ENCODE data around the gene ARHGAP24.
"Not testable (repeated sequence)": the region's sequence is repeated elsewhere in the genome, so short reads cannot be mapped to it uniquely, and the experiment has no call there.

Gene ARHGAP24

GRCh38 chr4:85873566-85873965, 398.6 kb downstream of the ARHGAP24 start:
- no peak for DNase-seq

- no peak for DNase-seq
Measured at GRCh38 chr4:85879518-85879917, 404.6 kb downstream of the ARHGAP24 start.

- DNase-seq: no peak
Measured at GRCh38 chr4:85883180-85883579, 408.2 kb downstream of the ARHGAP24 start.

GRCh38 chr4:85884251-85884650, 409.3 kb downstream of the ARHGAP24 start:
- DNase-seq: no peak

GRCh38 chr4:85886665-85887064, 411.7 kb downstream of the ARHGAP24 start:
- DNase-seq: no peak

- no peak for DNase-seq
Measured at GRCh38 chr4:85889314-85889713, 414.4 kb downstream of the ARHGAP24 start.

GRCh38 chr4:85895755-85896154, 420.8 kb downstream of the ARHGAP24 start:
- DNase-seq: no peak

- no peak for DNase-seq
Measured at GRCh38 chr4:85898231-85898630, 423.3 kb downstream of the ARHGAP24 start.

GRCh38 chr4:85901500-85901899, 426.6 kb downstream of the ARHGAP24 start:
- DNase-seq: no peak

GRCh38 chr4:85902647-85903046, 427.7 kb downstream of the ARHGAP24 start:
- DNase-seq: not testable (repeated sequence)

- no peak for DNase-seq
Measured at GRCh38 chr4:85905761-85906160, 430.8 kb downstream of the ARHGAP24 start.

GRCh38 chr4:85907001-85907400, 432.1 kb downstream of the ARHGAP24 start:
- no peak for DNase-seq

- DNase-seq: no peak
Measured at GRCh38 chr4:85909851-85910250, 434.9 kb downstream of the ARHGAP24 start.

- DNase-seq: no peak
Measured at GRCh38 chr4:85910985-85911384, 436.0 kb downstream of the ARHGAP24 start.

GRCh38 chr4:85913931-85914694, 439.2 kb downstream of the ARHGAP24 start:
- DNase-seq: no peak

- not testable (repeated sequence) for DNase-seq
Measured at GRCh38 chr4:85915570-85915969, 440.6 kb downstream of the ARHGAP24 start.

- no peak for DNase-seq
Measured at GRCh38 chr4:85919200-85919887, 444.4 kb downstream of the ARHGAP24 start.

- no peak for DNase-seq
Measured at GRCh38 chr4:85925071-85925470, 450.1 kb downstream of the ARHGAP24 start.

GRCh38 chr4:85928775-85929591, 454.0 kb downstream of the ARHGAP24 start:
- no peak for DNase-seq

GRCh38 chr4:85929961-85930665, 455.2 kb downstream of the ARHGAP24 start:
- DNase-seq: no peak

GRCh38 chr4:85932500-85933290, 457.7 kb downstream of the ARHGAP24 start:
- DNase-seq: no peak

- DNase-seq: no peak
Measured at GRCh38 chr4:85933291-85933640, 458.3 kb downstream of the ARHGAP24 start.
